Natural killer cell treated with Interleukin-12 subunit alpha and Interleukin-12 subunit beta and Interleukin-15 and Interleukin-18, amount 100 ng/mL, for 72 hours (primary cell): ENCODE data around the gene CASKIN1. TPM values are rescaled to one million over a fixed set of nuclear protein-coding genes. Genes with fewer than 3 reads are reported as not detected.

Experiments
- ATAC-seq, 2 donors: fragments of 150-1000 bp; cut with Tn5 transposase in 1 of 2; sonication (Bioruptor Pico), chemical (Tn5 transposase) in 1 of 2; 2 replicates each; pipeline ENCODE4 v1.10.0; 2021
- DNase-seq: peaks from one replicate; pipeline ENCODE4 v3.0.0; 2022; ENCODE audit warnings: low spot score
- H3K27ac Mint-ChIP-seq, 2 donors: 1 replicate in 1 of 2; 2 replicates in 1 of 2; pipeline ENCODE4 v1.8.0; 2022; ENCODE audit warnings: mixed read lengths in 2 of 2, mild to moderate bottlenecking in 1 of 2, moderate library complexity in 1 of 2
- H3K27me3 Mint-ChIP-seq, 2 donors: 1 replicate in 1 of 2; 2 replicates in 1 of 2; pipeline ENCODE4 v1.8.0; 2022; ENCODE audit warnings: mixed read lengths in 2 of 2
- H3K36me3 Mint-ChIP-seq: one replicate; pipeline ENCODE4 v1.8.0; 2022; ENCODE audit warnings: mixed read lengths
- H3K4me1 Mint-ChIP-seq, 2 donors: 1 replicate in 1 of 2; 2 replicates in 1 of 2; pipeline ENCODE4 v1.8.0; 2022; ENCODE audit warnings: low read depth in 2 of 2, mixed read lengths in 2 of 2, mild to moderate bottlenecking in 1 of 2
- H3K4me3 Mint-ChIP-seq: one replicate; pipeline ENCODE4 v1.8.0; 2022; ENCODE audit warnings: mixed read lengths
- H3K9me3 Mint-ChIP-seq: 2 replicates; pipeline ENCODE4 v1.8.0; 2022; ENCODE audit warnings: mixed read lengths
- total RNA-seq, 2 donors: library from RNA; stranded (reverse); gene quantifications; one replicate each; pipeline ENCODE4 v1.2.3, GENCODE V29; 2022

Gene CASKIN1
- total RNA-seq, 2 donors from 2014 or later = 0.14 to 0.26 TPM

GRCh38 chr16:2152695-2153506 lies 43.5 kb downstream of the CASKIN1 start:
- Mint-ChIP-seq H3K36me3 (peaks cover 5% of the 10 kb centered on the region), H3K27me3 (no peaks in the 10 kb centered on the region), H3K4me1 (peaks cover 34 to 43% of the 10 kb centered on the region in 2 donors), H3K9me3 (no peaks in the 10 kb centered on the region), H3K4me3 (peak overlapping the region; percentile 88), H3K27ac (peak overlapping the region; percentile 70 to 83)
- DNase-seq (peak; percentile 61), ATAC-seq (no peak)

DNA sequence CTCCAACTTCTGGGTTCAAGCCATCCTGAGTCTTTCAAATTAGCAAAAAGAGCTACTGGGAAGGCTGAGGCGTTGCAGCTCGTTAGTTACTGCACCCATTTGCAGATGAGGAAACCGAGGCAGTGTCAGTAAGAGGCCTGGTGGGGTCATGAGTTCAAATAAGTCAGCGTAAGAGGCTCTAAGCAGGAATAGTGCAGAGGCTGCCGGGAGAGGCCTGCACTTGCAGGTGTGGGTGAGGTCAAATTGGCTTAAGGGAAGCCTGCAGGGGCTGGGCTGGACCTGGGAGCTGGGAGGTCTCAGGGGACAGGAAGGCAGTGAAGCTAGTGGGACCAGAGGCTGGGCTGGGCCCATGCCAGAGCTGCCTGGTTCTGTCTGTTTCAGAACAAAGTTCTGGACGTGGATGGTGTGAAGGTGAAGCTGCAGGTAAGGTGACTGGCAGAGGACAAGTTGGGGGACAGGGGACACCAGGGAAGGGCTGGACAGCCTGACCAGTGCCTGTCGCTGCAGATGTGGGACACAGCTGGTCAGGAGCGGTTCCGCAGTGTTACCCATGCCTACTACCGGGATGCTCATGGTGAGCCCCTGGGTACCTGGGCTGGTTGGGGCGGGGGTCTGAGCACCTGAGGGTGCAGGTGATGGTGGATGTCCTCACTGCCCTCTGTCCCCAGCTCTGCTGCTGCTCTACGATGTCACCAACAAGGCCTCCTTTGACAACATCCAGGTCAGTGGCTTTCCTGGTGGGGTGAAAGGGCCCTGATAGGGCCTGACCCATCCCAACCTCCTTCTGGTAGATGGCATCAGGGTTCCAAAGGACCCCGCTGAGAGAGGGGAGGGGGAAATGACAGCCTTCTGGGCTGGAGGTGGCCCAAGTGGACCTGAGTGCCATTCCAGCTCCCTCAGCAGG lies 45.0 kb downstream of the CASKIN1 start:
- DNase-seq = peak; percentile 58
- Mint-ChIP-seq H3K27ac (peak overlapping the region in 1 of 2 donors; percentile 55), H3K36me3 (peaks cover 5% of the 10 kb centered on the region), H3K27me3 (no peaks in the 10 kb centered on the region), H3K4me3 (peak overlapping the region; percentile 66), H3K4me1 (peaks cover 19 to 33% of the 10 kb centered on the region in 2 donors), H3K9me3 (no peaks in the 10 kb centered on the region)
- ATAC-seq = no peak

GRCh38 chr16:2150418-2151187 lies 45.8 kb downstream of the CASKIN1 start:
- Mint-ChIP-seq H3K27me3 (no peaks in the 10 kb centered on the region), H3K36me3 (peaks cover 5% of the 10 kb centered on the region), H3K4me1 (peaks cover 14 to 29% of the 10 kb centered on the region in 2 donors), H3K27ac (peak overlapping the region in 1 of 2 donors; percentile 55), H3K9me3 (no peaks in the 10 kb centered on the region), H3K4me3 (peak overlapping the region; percentile 66)
- ATAC-seq (no peak), DNase-seq (peak; percentile 62)

DNA sequence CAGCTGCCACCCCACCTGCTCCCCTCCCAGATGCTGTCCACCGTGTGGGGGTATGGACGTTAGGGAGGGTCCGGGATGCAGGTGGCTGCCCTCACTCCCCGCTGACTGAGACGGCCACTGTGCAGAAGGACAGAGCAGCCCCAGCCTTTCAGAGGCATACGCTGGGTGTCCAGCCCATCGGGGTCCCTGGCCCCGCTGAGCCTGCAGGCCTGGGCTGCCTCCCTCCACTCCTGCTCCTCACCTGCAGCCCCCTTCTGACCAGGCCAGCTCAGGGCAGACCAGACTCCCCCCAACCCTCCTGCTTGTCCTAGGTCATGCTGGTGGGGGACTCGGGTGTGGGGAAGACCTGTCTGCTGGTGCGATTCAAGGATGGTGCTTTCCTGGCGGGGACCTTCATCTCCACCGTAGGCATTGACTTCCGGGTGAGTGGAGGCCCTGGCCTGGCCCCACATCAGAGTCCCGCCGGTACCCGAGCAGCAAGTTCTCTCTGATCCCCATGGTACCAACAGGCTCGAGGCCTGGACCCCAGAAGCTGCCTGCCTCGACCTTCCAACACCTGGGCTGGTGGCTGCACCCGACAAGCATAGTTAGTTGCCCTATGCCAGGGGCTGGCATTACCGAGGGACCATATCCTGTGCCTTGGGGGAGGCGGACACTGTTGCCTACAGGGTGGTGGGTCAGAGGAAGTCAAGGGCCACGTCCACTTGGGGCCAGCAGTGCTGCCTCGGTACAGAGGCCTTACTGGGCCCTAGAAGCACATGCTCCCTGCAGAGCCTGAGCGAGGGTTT lies 46.6 kb downstream of the CASKIN1 start:
- H3K4me1 Mint-ChIP-seq = peaks cover 14 to 26% of the 10 kb centered on the region in 2 donors
- H3K27me3 Mint-ChIP-seq = no peaks in the 10 kb centered on the region
- peak; percentile 55 for DNase-seq
- no peaks in the 10 kb centered on the region for H3K9me3 Mint-ChIP-seq
- H3K27ac Mint-ChIP-seq = no peak overlapping the region
- no peak overlapping the region for H3K4me3 Mint-ChIP-seq
- peaks cover 5% of the 10 kb centered on the region for H3K36me3 Mint-ChIP-seq
- ATAC-seq = no peak

GRCh38 chr16:2148714-2149629 lies 47.4 kb downstream of the CASKIN1 start:
- Mint-ChIP-seq H3K27me3 (no peaks in the 10 kb centered on the region), H3K9me3 (no peaks in the 10 kb centered on the region)
- peak; percentile 0 to 21 for ATAC-seq

DNA sequence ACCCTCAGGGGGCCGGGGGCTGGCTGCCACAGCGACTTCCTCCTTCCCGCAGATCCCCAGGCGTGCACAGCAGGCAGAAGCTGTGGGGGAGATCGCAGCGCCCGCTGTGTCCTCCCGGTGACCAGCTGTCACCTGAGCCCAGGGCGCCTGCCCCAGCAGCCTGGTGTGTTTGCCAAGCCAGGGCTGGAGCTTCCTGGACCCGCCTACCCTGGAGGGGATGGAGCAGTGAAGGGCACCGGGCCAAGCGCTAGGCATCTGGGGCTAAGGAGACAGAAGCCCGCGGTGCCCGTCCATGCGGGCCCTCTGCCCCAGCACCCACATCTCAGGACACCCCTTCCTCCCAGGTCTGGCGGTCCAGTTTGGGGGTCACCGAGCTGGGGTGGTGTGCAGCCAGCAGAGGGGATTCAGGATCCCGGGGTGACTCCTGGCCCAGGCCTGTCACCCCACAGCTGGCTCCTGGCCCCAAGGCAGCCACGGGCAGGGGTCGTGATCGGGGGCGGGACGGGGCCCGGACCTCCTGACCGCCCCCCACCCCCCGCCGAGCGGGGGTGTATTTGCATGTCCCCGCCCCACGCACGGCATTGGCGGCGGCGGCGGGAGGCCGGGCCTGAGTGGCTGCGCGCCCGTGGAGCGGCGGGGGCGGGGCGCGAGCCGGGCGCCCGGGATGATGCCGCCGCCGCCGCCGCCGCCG lies 48.3 kb downstream of the CASKIN1 start, which contains the start of gene RAB26:
Gene RAB26 (plus strand): TSS at position 645 of the 691 bp plus-strand sequence. CDS start 159 bp downstream, outside the sequence.
- H3K4me3 Mint-ChIP-seq = peak within 1 kb of the TSS; percentile 49
- DNase-seq (peak; percentile 60), ATAC-seq (peak; percentile 64 to 79)
- no peak within 1 kb of the TSS for H3K27ac Mint-ChIP-seq
- H3K36me3 Mint-ChIP-seq = peaks cover 5% of the 10 kb centered on the region
- H3K4me1 Mint-ChIP-seq = peaks cover 4 to 13% of the 10 kb centered on the region in 2 donors
- H3K27me3 Mint-ChIP-seq = no peaks in the 10 kb centered on the region
- H3K9me3 Mint-ChIP-seq = no peaks in the 10 kb centered on the region

More at GRCh38 chr16:2148714-2149629, 47.4 kb downstream of the CASKIN1 start:
- Mint-ChIP-seq H3K4me3 (peak overlapping the region; percentile 49), H3K4me1 (peaks cover 7 to 19% of the 10 kb centered on the region in 2 donors), H3K36me3 (peaks cover 5% of the 10 kb centered on the region), H3K27ac (no peak overlapping the region)
- DNase-seq = peak; percentile 58

DNA sequence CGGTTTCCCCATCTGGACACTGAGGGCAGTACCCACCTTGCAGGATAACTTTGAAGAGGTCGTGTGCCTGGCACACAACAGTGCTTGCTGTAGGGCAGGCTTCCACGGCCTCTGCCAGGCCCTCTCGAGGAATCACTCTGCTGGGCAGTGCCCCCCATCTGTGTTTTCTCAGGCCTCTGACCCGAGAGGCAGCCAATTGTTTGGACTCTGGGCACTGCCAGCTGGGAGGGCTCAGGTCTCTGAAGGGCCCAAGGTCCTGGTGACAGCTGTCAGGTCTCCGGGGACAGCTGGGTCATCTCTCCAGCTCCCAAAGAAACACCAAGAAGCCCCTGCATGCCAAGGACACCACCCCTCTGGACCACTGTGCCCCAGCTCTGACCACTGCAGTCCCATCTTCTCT lies 49.0 kb downstream of the CASKIN1 start:
- H3K4me3 Mint-ChIP-seq = no peak overlapping the region
- ATAC-seq (no peak), DNase-seq (peak; percentile 46)
- no peaks in the 10 kb centered on the region for H3K9me3 Mint-ChIP-seq
- no peaks in the 10 kb centered on the region for H3K27me3 Mint-ChIP-seq
- peaks cover 5% of the 10 kb centered on the region for H3K36me3 Mint-ChIP-seq
- peaks cover 4 to 10% of the 10 kb centered on the region in 2 donors for H3K4me1 Mint-ChIP-seq
- H3K27ac Mint-ChIP-seq = no peak overlapping the region

DNA sequence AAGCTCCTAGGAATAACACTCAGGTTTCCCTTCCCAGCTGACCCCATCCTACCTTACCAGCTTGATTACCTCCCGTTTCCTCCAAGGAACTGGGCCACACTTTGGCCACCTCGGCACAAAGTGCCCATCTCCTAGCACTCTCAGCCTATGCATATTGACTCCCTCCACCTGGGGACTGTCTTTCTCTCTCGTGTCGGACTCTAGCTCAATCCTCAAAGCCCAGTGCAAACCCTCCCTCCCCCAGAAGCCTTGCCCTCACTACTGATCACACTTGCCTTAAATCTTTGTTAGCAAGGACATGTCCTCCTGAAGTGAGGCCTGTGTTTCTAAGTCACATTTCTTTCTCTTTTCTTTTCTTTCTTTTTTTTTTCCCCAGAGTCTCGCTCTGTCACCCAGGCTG lies 50.6 kb downstream of the CASKIN1 start:
- Mint-ChIP-seq H3K9me3 (no peaks in the 10 kb centered on the region), H3K27ac (no peak overlapping the region), H3K4me1 (peaks cover 5 to 6% of the 10 kb centered on the region in 2 donors), H3K36me3 (no peaks in the 10 kb centered on the region), H3K27me3 (no peaks in the 10 kb centered on the region), H3K4me3 (no peak overlapping the region)
- ATAC-seq (no peak), DNase-seq (no peak)

DNA sequence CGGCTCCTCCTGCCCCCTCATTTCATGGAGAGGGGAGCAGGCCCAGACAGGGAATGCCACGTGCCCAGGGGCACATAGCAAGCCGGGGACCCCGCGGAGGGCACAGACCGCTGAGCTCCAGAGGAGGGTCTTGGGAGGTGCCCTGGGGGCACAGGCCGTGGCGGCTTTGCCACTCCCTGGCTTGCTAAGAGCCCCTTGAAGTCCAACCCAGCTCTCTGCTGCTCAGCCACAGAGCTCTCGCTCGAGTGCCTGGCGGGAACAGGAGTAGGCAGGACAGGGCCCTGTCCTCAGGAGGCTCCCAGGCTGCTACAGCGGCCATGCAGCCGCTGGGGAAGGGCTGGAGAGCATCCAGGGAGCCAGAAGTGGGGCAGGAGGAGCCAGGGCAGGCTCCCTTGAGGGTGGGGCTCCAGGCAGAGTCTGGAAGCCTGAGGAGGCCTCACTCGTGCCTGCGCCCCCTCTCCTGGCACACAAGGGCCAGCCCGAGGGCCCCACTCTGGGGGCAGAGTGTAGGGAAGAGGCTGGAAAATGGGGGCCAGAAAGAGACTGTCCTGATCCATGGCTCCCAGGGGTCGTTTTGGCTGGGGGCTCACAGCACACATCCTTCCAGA lies 52.4 kb downstream of the CASKIN1 start:
- H3K36me3 Mint-ChIP-seq = no peaks in the 10 kb centered on the region
- no peak for DNase-seq
- H3K27me3 Mint-ChIP-seq = no peaks in the 10 kb centered on the region
- ATAC-seq = no peak
- H3K27ac Mint-ChIP-seq = no peak overlapping the region
- H3K9me3 Mint-ChIP-seq = no peaks in the 10 kb centered on the region
- H3K4me1 Mint-ChIP-seq = peaks cover 6 to 8% of the 10 kb centered on the region in 2 donors
- no peak overlapping the region for H3K4me3 Mint-ChIP-seq

DNA sequence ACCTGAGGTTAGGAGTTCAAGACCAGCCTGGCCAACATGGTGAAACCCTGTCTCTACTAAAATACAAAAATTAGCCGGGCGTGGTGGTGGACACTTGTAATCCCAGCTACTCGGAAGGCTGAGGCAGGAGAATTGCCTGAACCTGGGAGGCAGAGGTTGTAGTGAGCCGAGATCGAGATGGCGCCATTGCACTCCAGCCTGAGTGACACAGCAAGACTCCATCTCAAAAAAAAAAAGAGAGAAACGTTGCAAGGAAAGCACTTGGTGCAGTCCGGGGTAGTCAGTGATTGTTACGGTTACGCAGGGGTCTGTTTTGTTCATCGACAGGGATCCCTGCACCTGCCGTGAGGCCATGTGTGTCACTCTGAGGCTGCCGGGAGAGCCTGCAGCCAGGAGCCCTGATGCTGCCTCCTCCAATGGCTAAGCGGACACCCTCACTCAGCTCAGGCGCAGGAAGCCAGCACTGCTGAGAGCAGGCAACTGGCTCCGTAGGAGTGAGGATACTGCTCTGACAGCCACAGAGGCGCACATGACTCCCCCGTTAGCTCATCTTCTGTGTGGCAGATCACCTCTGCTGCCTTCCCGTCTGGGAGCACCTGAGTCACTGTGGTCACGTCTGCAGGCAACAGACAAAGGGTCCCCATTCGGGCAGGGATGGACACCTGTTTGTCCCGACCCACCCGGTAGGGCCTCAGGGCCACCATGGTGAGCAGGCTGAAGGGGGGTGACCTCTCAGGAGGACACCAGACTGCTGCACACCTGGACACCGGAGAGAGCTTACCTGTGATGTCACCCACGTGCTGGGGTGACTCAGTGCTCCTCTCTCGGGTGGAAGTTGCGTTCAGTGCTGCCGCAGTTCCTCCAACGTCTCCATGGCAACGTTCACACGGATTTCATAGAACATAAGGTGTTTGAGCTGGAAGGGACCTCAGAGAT lies 53.2 kb downstream of the CASKIN1 start:
- Mint-ChIP-seq H3K4me1 (peaks cover 6 to 8% of the 10 kb centered on the region in 2 donors), H3K27ac (no peak overlapping the region), H3K9me3 (no peaks in the 10 kb centered on the region), H3K36me3 (no peaks in the 10 kb centered on the region), H3K27me3 (no peaks in the 10 kb centered on the region), H3K4me3 (no peak overlapping the region)
- DNase-seq (no peak), ATAC-seq (no peak)
